OCI-LY1 (cell line): ENCODE data around the gene MYCBP2.

Experiments used
- EZH2 ChIP-seq: fragments of 200-600 bp; sonication (generic), shearing (Covaris generic); IDR thresholded peaks from 2 replicates; pipeline ENCODE4 v1.8.0; 2017; ENCODE audit warnings: borderline replicate concordance, mixed run types, mild to moderate bottlenecking, antibody characterized with exemption, low read length, moderate library complexity, mixed read lengths
- TF ChIP-seq, protein P1 (sequence below): fragments of 200-600 bp; sonication (generic), shearing (Covaris generic); IDR thresholded peaks from 2 replicates; pipeline ENCODE4 v1.5.1; 2017; ENCODE audit warnings: mild to moderate bottlenecking, antibody characterized with exemption, low read length, moderate library complexity, mixed read lengths

DNA sequence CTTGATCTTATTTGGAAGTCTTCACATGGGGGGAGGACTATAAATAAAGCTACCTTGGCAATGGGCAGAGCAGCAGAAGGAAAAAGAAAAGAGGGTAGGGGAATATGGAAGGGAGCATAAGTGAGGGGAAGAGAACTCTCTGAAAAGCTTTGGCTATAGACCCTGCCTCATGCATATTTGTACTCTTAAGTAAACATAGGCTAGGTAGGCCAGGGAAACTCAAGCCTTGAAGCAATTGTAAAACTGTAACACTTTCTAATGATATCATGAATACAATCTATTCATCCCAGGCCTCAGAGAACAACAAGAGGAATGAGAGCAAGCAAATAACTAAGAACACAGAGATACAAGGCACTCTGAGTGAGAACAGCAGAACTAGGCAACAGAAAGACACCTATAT, 20.4 kb downstream of the MYCBP2 start:
- TF ChIP-seq, protein P1, sequence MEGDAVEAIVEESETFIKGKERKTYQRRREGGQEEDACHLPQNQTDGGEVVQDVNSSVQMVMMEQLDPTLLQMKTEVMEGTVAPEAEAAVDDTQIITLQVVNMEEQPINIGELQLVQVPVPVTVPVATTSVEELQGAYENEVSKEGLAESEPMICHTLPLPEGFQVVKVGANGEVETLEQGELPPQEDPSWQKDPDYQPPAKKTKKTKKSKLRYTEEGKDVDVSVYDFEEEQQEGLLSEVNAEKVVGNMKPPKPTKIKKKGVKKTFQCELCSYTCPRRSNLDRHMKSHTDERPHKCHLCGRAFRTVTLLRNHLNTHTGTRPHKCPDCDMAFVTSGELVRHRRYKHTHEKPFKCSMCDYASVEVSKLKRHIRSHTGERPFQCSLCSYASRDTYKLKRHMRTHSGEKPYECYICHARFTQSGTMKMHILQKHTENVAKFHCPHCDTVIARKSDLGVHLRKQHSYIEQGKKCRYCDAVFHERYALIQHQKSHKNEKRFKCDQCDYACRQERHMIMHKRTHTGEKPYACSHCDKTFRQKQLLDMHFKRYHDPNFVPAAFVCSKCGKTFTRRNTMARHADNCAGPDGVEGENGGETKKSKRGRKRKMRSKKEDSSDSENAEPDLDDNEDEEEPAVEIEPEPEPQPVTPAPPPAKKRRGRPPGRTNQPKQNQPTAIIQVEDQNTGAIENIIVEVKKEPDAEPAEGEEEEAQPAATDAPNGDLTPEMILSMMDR, result no peak
- TF ChIP-seq EZH2, result no peak
